Measurements from ENCODE around the gene USP15.

USP15 gene

DNA sequence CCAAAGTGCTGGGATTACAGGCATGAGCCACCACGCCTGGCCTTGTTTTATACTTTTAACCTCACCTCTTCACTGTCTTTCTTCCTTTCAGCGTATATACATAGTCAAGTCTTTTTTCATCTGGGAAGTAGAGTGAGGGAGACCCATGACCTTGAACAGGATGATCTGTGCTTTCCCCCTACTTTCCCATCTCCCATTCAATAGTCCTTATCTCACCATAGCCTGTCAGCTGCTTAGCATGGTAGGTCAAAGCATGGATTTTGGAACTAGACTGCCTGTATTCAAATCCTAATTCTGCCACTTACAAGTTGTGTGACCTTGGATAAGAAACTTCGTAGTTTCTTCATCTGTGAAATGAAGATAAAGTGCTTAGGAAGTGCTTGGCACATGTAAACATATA is 110.0 kb downstream of the USP15 start:
- Histone ChIP-seq H2AFZ (no peak overlapping the region), H3K36me3 (ENCODE audit: control insufficient read depth, insufficient read depth, low read length) (no peaks in the 10 kb centered on the region), H3K9ac (no peak overlapping the region), H3K4me1 (peaks cover 16% of the 10 kb centered on the region), H3K27me3 (ENCODE audit: control insufficient read depth, insufficient read depth, low read length) (no peaks in the 10 kb centered on the region), H3K4me3 (ENCODE audit: low read depth, low read length) (no peak overlapping the region), H3K79me2 (peaks cover 21% of the 10 kb centered on the region), H3K27ac (peak overlapping the region; percentile 24), H3K9me3 (ENCODE audit: control insufficient read depth, low read length) (no peaks in the 10 kb centered on the region), H3K4me2 (ENCODE audit: low read length) (no peak overlapping the region)
- TF ChIP-seq, protein P1, sequence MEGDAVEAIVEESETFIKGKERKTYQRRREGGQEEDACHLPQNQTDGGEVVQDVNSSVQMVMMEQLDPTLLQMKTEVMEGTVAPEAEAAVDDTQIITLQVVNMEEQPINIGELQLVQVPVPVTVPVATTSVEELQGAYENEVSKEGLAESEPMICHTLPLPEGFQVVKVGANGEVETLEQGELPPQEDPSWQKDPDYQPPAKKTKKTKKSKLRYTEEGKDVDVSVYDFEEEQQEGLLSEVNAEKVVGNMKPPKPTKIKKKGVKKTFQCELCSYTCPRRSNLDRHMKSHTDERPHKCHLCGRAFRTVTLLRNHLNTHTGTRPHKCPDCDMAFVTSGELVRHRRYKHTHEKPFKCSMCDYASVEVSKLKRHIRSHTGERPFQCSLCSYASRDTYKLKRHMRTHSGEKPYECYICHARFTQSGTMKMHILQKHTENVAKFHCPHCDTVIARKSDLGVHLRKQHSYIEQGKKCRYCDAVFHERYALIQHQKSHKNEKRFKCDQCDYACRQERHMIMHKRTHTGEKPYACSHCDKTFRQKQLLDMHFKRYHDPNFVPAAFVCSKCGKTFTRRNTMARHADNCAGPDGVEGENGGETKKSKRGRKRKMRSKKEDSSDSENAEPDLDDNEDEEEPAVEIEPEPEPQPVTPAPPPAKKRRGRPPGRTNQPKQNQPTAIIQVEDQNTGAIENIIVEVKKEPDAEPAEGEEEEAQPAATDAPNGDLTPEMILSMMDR (IDR thresholded peaks at IDR 0.05): no peak

DNA sequence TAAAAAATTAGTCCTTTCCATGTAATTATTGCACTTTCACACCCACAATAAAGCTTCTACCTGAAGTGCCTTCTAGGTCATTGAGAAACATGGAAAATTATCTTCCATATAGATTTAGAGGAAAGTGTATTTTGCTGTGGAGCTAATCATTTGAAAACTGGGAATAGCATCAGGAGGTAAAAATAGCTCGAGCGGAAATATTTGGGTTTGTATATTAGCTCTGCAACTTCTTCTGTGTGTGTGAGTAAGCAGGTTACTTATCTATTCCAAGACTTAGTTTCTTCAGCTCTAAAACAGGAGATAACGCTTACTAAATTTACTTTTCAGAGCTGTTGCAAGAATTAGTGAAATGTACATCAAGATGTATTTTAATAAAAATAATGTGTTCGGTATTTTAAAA is 111.5 kb downstream of the USP15 start:
- peaks cover 16% of the 10 kb centered on the region for H3K4me1 ChIP-seq
- H3K79me2 ChIP-seq: peaks cover 14% of the 10 kb centered on the region
- H3K27me3 ChIP-seq (ENCODE audit: control insufficient read depth, insufficient read depth, low read length): no peaks in the 10 kb centered on the region
- no peaks in the 10 kb centered on the region for H3K9me3 ChIP-seq (ENCODE audit: control insufficient read depth, low read length)
- H3K36me3 ChIP-seq (ENCODE audit: control insufficient read depth, insufficient read depth, low read length): no peaks in the 10 kb centered on the region
- peak overlapping the region; percentile 55 for H3K27ac ChIP-seq
- TF ChIP-seq, protein P1 (IDR thresholded peaks at IDR 0.05): no peak
- no peak overlapping the region for H2AFZ ChIP-seq
- H3K4me3 ChIP-seq (ENCODE audit: low read depth, low read length): peak overlapping the region; percentile 39
- peak overlapping the region; percentile 65 for H3K4me2 ChIP-seq (ENCODE audit: low read length)
- H3K9ac ChIP-seq: no peak overlapping the region

DNA sequence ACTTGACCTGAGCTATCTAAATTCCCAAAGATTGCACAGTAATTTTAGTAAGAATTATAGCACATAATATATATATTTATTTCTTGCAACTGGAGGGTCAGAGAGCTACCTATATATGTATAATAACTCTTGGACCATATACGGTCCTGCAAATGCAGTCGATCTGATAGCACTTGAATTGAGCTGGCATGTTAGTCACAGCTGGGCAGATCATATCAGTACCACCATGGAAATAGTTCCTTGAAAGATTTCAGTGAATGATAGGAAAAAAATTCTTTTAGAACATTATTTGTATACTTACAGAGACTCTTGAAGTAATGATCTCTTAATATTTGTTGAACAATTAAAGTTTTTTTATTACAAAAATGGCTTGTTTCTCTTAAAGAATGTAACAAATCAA is 111.9 kb downstream of the USP15 start:
- Histone ChIP-seq H3K27ac (peak overlapping the region; percentile 55), H3K4me2 (ENCODE audit: low read length) (peak overlapping the region; percentile 65), H3K4me1 (peaks cover 16% of the 10 kb centered on the region), H2AFZ (no peak overlapping the region), H3K79me2 (peaks cover 9% of the 10 kb centered on the region), H3K9me3 (ENCODE audit: control insufficient read depth, low read length) (no peaks in the 10 kb centered on the region), H3K36me3 (ENCODE audit: control insufficient read depth, insufficient read depth, low read length) (no peaks in the 10 kb centered on the region), H3K4me3 (ENCODE audit: low read depth, low read length) (peak overlapping the region; percentile 39), H3K9ac (no peak overlapping the region), H3K27me3 (ENCODE audit: control insufficient read depth, insufficient read depth, low read length) (no peaks in the 10 kb centered on the region)
- TF ChIP-seq, protein P1 (IDR thresholded peaks at IDR 0.05): no peak

DNA sequence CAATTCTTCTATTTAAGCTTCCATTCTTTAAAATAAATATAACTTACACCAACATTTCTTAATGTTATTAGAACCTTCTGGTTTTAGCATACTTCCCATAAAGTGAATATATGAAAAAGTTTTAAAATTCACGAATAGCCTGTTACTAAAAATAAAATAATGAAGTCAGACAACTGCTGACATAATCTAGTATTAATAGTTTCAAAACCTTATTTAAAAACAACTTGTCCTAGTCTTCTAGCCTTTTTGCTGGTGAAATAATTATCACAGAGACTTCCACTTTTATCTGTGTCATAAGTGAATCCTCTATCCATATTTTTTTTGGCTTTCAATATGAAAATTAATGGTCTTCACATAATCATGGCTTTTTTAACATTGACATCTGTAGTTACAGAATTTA is 112.6 kb downstream of the USP15 start:
- Histone ChIP-seq H3K27ac (peak overlapping the region; percentile 55), H3K4me2 (ENCODE audit: low read length) (peak overlapping the region; percentile 65), H3K27me3 (ENCODE audit: control insufficient read depth, insufficient read depth, low read length) (no peaks in the 10 kb centered on the region), H3K9me3 (ENCODE audit: control insufficient read depth, low read length) (no peaks in the 10 kb centered on the region), H3K4me3 (ENCODE audit: low read depth, low read length) (peak overlapping the region; percentile 39), H3K4me1 (peaks cover 16% of the 10 kb centered on the region), H2AFZ (no peak overlapping the region), H3K9ac (no peak overlapping the region), H3K79me2 (peaks cover 7% of the 10 kb centered on the region), H3K36me3 (ENCODE audit: control insufficient read depth, insufficient read depth, low read length) (no peaks in the 10 kb centered on the region)
- TF ChIP-seq, protein P1 (IDR thresholded peaks at IDR 0.05): no peak

DNA sequence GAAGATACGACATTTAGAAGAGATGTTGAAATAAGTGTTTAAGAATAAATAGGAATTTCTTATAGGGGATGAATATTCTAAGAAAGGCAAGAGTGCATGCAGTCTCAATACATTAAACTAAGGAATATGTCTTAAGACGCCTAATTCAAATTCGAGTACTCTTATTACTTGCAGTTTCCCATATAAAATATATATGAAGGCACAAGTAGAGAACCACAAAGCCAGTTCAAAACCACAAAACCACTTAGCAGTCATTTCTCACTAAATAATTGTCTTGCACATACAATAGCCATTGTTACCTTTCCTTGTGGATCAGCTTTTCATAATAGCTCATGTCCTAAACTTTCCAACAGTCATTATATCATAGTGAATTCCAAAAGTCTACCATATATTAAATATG is 115.4 kb downstream of the USP15 start:
- Histone ChIP-seq H3K4me2 (ENCODE audit: low read length) (no peak overlapping the region), H3K9ac (no peak overlapping the region), H3K79me2 (peaks cover 5% of the 10 kb centered on the region), H3K27ac (no peak overlapping the region), H3K9me3 (ENCODE audit: control insufficient read depth, low read length) (no peaks in the 10 kb centered on the region), H3K4me3 (ENCODE audit: low read depth, low read length) (no peak overlapping the region), H3K27me3 (ENCODE audit: control insufficient read depth, insufficient read depth, low read length) (no peaks in the 10 kb centered on the region), H3K4me1 (peaks cover 12% of the 10 kb centered on the region), H2AFZ (no peak overlapping the region), H3K36me3 (ENCODE audit: control insufficient read depth, insufficient read depth, low read length) (no peaks in the 10 kb centered on the region)
- TF ChIP-seq, protein P1 (IDR thresholded peaks at IDR 0.05): no peak

Data from parathyroid adenoma (tissue), 2 donors.